NCI-H2171 (cell line): Measurements from ENCODE around the gene KPNA1.

Experiments used
- DNase-seq: peaks from one replicate; lab custom pipeline; 2025; lab: John Stamatoyannopoulos, UW

KPNA1 gene

DNA sequence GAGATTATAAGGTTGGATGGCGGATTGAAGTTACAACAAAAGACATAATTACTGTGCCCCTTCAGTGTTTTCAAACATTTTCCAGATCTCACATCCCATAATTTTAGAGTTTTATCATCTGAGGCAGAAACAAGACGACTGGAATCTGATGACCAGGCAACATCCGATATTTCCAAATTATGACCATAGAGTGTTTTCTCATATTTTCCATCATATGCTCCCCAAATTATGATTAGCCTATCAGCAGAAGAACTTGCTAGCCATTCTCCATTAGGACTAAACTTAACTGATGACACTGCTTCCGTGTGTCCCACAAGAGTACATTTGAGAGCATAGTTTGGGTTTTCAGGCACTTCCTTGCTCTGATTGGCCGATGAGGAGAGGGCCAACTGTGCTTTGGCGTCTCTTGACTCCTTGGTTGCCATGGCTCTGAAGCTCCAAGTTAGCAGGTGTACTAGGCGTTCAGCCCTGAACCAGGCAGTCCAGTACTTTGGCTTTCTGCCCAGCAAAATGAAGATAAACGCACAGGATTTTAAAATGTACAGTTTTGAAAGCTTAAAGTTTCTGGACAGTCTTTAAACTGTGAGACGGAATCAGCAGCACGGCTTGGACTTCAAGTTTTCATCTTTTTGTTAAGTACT lies 99.5 kb downstream of the KPNA1 start:
- DNase-seq, result no peak

DNA sequence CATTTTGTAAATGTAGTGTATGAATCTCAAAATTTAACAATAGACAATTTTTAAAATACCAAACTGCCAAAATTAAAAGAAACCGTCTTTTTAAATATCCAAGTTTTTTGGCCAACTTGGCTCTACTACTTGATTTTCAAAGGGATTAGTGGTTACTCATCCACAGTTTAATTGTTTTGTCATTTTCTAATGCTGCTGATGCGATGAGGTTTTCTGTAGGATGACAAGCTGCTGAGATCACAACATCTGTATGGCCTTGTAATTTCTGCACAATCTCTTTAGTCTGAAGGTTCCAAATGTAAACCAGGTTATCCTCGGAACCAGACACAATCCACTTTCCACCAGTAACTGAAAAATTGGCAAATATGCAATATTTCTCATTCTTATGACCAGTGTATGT lies 100.3 kb downstream of the KPNA1 start:
- DNase-seq, result no peak

DNA sequence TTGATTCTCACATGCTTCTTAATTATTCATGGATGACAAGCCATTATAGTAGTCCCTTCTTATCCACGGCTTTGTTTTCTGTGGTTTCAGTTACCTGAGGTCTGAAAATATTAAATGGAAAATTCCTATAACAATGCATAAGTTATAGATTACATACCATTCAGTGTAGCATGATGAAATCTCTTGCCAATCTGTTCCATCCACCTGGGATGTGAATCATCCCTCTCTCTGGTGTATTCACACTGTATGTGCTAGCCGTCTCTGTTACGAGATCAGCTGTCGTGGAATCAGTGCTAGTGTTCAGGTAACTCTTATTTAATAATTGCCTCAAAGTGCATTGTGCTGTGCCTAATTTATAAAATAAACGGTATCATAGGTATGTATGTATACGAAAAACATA lies 104.1 kb downstream of the KPNA1 start:
- peak; percentile 31 for DNase-seq

DNA sequence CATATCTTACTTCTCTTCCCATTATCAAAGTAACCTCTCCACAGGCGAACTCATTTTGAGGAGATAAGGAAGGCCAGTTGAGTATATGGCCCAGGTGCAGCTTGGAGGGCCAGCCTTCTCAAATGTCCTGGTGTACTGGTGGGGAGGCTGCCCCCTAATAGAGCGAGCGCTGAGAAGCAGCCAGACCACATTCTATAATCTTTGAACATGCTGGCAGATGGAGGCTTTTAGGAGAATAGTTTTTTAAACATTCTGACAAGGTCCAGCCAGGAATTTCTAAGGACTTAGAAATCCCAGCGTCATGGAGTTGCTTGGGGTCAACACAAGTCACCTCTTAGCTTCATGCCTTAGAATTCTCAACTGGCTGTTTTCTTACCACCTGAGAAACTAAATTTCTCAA lies 104.6 kb downstream of the KPNA1 start:
- no peak for DNase-seq

DNA sequence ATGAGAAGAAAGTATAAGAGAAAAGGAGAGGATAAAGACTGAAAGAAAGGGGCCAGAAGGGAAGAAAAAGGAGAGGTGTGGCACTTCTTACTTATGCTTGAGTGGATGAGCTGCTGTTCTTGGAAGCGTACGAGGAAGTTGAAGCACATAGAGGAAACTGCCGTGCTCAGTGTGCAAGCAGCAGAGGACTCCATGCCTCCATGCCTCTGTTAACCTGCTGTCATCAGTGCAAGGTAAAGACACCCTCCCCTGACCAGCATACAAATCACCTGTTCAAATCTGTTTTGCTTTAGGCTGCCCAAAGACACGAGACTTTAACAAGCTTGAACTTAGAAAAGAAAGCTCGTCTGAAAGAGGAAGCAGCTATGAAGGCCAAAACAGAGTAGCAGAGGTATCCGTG lies 105.3 kb downstream of the KPNA1 start:
- no peak for DNase-seq

DNA sequence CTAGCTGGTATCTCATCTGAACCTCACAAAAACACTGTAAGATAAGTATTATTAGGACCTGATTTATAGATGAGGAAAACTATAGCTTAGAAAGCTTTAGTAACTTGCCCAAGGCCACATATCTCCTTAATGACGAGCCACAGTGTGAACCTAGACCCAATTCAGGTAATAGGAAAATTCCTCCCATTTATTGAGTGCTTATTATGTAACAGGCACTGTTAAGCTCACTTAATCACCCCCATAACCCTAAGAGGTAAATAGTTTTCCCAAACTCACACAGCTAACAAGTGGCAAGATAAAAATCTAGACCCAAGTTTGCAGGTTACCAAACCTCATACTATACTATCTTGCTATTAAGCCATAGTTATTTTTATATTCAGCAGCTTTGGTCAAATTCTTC lies 106.8 kb downstream of the KPNA1 start:
- DNase-seq, result no peak

DNA sequence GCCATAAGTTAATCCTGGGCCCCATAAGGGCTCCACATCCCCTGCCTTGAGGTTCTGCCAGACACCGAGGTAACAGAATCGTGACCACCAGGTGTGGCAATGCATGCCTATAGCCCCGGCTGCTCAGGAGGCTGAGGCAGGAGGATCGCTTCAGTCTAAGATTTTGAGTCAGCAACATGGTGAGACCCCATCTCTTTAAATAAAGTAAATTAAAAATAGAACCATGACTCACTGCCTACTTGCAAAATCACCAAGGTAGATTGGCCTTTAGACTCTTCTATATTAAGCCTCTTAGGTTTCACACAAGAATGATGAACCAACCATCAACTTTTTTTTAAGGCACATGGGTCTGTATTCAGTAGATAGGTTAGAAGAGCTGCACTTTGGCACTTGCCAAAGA lies 108.5 kb downstream of the KPNA1 start:
- DNase-seq, result no peak

DNA sequence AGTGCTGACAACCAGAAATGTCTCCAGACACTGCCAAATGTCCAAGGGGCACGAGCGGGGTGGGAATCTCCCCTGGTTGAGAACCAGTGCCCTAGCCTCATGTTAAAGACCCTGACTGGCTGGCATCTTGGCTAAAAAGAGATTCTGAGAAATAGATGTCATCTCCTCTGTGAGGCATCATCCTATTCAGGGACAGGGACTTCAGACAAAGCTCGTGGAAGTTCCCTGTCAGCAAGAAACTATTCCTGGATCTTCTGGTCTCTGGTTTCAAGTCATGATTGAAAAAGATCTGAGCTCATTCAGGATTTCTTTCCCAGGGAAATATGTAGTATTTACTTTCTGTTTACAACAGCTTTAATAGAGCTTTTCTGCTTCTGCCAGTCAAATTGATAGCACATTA lies 109.7 kb downstream of the KPNA1 start:
- no peak for DNase-seq

DNA sequence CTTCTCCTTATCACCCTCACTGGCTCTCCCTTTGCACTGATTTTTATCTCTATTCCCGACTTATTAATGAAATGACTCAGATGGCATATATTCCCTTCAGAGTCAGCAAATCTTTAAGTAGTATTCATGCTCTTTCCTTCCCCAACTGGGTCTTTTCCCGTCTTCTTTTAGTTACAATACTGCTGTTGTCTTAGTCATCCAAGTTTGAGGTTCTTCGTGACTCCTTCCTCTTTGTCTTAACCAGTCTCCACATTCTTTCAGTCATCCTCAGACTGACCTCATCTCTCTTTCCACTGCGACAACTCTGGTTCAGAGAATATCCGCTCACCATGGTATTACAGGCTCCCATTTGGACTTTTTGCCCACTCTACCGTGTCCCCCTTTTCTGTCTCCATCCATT lies 111.2 kb downstream of the KPNA1 start:
- no peak for DNase-seq

DNA sequence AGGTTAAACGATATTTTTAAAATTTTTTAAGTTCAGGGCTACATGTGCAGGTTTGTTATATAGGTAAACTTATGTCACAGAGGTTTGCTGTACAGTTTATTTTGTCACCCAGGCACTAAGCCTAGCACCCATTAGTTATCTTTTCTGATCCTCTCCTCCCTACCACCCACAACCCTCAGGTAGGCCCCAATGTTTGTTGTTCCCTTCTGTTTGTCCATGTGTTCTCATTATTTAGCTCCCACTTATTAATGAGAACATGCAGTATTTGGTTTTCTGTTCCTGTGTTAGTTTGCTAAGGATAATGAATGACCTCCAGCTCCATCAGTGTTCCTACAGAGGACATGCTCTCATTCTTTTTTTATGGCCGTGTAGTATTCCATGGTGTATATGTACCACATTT lies 115.8 kb downstream of the KPNA1 start:
- no peak for DNase-seq

DNA sequence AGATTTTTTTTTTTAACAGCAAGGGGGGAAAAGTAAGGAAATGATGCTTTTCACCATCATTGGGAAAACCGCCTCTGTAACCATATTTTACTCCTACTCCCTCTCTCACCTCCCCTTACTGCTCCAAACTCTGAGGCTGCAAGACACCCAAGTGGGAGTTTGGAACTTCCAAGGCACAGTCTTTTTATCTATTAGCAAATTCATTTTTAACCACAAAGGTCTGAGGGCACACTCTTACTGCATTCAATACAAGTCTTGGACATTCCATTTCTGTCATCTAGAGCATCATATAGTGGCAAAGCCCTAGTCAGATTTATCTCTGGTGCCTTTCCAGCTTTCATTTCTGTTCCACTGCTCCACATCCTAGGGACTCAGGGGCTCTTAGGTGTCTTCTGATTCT lies 117.5 kb downstream of the KPNA1 start:
- DNase-seq, result no peak

DNA sequence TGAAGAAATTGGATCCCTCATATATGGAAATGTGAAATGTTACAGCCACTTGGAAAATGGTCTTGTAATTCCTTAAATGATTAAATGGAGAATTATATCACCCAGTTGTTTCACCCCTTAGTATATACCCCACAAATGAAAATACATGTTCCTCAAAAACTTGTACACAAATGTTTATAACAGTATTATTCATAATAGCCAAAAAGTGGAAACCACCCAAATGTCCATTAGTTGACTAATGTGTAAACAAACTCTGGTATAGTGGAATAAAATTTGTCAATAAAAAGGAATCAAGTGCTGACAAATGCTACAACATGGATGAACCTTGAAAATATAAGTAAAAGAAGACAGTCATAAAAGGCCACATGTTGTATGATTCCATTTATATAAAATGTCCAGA lies 118.2 kb downstream of the KPNA1 start:
- no peak for DNase-seq

DNA sequence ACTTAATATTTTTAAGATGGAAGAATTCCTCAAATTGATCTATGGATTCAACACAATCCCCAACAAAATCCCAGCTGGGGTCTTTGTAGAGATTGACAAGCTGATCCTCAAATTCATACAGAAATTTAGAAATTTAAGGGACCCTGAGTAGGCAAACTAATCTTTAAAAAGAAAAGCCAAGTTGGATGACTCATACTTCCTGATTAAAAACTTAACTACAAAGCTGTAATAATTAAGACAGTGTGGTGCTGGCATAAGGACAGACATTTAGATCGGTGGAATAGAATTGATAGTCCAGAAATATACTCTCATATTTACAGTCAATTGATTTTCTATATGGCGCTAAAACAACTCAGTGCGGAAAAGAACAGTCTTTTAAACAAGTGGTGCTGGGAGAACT lies 119.2 kb downstream of the KPNA1 start:
- DNase-seq, result no peak

DNA sequence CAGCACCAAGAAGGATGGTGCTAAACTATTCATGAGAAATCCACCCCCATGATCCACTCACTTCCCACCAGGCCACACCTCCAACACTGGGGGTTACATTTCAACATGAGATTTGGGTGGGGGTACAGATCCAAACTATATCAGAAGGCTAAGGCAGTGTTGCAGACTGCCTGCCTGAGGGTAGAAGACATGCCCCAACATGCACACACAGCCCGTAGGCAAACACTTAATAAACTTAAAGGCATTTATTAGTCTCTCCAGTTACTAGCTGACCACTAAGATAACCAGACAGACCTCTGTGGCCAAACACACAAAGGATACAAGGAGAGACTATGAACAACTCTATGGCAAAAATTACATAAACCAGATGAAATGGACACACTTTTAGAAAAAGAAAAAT lies 120.6 kb downstream of the KPNA1 start:
- DNase-seq, result no peak

DNA sequence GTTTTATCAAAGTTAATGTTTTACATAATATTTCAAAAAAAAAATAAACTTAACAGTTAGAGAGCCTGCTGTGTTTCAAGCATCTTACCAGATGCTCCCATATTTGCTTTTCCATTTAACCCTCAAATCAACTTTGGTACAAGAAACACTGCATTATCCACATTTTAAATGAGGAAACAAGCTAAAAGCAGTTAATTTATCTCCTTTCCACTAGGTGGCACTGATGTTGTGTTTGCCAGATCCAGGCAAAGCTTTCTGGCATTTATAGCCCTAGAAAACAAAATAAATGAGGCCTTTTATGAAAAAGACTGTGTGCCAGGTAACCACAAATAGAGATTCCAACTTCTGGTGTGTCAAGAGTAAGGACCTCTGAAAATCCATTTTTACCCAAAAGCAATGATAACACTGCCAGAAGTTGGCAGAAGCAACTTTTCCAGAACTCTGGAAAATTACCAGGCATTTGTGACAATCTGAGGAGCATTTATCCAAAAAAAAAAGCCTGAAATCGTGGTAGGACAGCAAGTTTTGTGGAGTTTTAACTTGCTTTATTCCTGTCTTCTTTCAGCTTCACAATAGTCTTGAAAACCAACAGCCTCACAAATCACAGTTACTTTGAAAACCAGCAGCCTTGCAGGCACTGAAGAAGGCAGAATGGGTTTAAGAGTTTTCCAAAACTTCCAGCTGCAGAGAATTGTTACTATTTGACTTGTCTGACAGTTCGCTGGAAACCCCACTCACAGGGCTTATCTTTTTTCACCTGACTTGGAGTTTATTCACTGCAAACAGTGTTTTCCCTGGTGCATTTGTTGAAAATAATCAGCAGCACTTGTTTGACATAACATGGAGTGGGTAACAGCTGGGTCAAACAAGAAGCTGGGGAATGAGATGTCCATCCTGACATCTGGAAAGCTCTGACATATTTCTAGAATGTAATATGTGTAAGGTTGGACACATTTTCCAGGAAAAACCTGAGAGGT lies 121.6 kb downstream of the KPNA1 start:
- DNase-seq, result peak; percentile 32

DNA sequence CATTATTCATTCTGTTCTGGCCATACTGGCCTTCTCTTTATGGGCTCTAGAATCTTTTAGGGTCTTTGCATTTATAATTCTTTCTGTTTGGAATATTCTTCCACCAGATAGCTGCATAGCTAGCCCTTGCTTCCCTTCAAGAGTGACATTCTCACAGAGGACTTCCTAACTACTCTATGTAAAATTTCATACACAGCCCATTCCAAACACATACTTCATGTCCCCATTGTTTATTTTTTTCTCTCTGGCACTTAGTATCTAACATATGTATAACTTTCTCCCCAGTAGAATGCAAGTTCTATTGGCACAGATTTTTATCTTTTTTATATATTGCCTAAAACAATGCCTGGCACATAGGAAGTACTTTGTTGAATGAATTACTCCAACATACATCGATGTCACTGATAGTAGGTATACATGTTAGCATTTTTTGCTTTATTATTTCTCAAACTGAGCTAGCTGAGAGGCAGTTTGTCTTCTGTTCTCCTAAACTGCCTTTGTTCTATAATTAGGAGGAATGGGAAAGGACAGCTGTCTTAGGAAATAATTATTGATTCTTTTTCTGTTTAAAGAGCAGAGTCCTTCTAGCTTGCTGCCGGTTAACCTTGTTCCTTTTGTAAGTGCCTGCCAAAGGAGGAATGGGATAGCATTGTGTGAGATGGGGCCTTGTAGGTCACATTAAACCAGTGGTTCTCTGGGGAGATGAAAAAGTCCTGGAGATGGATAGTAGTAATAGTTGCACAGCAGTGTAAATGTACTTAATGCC lies 122.9 kb downstream of the KPNA1 start:
- DNase-seq, result no peak

DNA sequence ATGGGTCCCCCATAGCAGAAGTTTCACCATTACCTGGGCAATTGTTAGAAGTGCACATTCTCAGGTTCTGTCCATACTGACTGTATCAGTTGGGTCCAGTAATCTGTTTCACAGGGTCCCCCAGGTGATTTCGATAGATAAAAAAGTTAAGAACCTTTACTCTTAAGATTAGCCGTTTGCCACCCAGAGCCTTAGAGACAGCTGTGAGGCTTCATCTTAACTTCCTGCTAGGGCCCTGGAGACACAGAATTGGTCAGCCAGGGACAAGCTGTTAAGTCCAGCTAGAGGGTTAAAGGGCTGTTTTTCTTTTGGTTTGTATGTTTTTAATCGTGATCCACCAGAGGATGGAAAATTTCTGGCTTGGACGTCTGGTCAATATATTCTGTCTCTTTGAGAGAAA lies 124.1 kb downstream of the KPNA1 start:
- DNase-seq, result no peak

DNA sequence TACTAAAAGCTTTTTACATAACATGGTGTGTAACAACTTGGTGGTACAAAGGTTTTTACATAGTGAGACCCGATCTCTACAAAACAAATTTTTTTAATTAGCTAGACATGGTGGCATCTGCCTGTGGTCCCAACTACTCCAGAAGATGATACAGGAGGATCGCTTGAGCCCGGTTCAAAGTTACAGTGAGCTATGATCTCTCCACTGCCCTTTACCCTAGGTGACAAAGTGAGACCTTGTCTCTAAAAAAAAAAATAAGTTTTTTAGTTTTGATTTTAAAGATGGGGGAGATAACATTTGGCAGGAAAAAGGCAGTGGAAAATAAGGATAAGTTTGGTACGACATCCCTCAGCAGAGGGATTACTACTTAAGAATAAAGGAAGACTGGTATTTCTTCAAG lies 124.8 kb downstream of the KPNA1 start:
- DNase-seq, result no peak

DNA sequence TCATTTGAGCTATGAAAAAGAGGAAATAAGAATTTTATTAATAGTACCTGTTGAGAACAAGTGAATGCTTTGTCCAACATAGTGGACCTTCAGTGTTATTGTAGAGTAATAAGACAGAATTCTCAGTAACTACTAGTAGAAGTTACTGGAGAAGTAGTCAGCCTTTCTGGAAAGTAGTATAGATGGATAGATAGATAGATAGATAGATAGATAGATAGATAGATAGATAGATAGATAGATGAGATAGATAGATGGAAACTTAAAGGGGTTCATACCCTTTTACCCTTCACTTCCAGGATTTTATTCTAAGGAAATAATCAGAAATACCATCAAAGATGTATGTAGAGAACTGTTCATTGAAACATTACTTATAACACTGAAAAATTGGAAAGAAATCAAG lies 125.5 kb downstream of the KPNA1 start:
- DNase-seq, result no peak

DNA sequence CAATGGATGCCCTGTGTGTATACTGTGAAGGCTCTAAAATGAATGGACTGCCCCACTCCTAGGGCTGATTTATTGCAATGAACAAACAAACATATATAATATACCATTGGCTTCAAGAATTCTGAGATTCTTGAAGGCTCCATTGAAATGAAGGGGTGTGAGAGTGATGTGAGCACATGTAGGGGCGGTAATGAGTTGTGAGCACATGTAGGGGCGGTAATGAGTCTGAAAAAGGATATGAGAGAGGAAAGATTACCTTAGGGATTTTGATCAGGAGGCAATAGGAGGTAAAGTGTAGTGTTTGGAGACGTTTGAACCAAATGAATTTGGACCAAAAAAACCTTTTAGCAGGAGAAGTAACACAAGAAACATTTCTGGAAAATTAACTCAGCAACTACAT lies 127.0 kb downstream of the KPNA1 start:
- no peak for DNase-seq

DNA sequence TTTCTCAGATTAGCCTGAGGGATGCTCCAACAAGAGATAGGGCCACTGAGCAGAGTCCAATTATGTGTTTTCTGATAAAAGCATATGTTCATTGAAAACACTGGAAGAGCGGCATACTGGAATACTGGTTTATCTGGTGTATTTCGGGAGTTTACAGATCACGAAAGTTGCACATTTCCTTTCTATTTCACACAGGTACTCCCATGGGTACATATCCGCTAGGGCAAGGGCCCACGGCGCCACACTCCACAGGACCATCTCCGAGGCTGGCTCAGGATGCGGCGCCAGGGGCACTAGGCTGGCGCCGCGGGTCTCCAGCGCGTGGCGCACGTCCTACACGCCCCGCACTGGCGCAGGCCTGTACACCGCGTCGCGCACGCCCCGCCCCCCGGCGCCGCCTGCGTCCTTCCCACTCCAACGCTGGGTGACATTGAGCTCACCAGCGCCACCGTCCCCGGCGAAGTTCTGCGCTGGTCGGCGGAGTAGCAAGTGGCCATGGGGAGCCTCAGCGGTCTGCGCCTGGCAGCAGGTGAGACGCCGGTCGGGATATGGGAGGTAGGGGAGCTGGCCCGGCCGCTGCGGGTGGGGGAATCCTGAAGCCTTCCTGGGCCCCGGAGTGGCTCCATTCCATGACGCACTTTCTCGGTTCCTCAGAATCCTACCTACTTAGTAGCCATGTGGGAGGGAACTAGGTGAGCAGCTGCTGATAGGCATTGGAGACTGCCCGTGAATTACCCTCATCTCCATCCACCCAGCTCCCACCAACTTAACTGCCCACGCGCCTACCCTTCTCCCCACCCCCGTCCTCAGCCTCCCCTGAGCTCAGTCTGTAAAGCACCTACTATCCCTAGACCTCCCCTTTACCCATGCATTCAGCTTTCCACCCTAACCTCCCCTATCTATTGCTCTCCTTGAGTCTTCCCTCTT lies 130.7 kb downstream of the KPNA1 start, which contains the start of gene FAM162A:
TSS of gene FAM162A (plus strand) at position 412 of the 927 bp plus-strand sequence. CDS start at position 496, 84 bp downstream.
- peak; percentile 94 for DNase-seq
